DND-41 (cell line): ENCODE measurements around the gene BCL2L1.

ENCODE experiments used
- EZH2 ChIP-seq: IDR thresholded peaks from 3 replicates; pipeline ENCODE4 v1.6.1; 2012; ENCODE audit warnings: borderline replicate concordance, low read depth, mild to moderate bottlenecking, moderate library complexity, low read length, inconsistent platforms; ENCODE audit not compliant: severe bottlenecking
- TF ChIP-seq, protein P1 (sequence below): IDR thresholded peaks from 2 replicates; pipeline ENCODE4 v1.5.1; 2012; ENCODE audit warnings: borderline replicate concordance, low read length, moderate library complexity, mild to moderate bottlenecking; ENCODE audit not compliant: poor library complexity, severe bottlenecking; ENCODE audit errors: extremely low read depth

DNA sequence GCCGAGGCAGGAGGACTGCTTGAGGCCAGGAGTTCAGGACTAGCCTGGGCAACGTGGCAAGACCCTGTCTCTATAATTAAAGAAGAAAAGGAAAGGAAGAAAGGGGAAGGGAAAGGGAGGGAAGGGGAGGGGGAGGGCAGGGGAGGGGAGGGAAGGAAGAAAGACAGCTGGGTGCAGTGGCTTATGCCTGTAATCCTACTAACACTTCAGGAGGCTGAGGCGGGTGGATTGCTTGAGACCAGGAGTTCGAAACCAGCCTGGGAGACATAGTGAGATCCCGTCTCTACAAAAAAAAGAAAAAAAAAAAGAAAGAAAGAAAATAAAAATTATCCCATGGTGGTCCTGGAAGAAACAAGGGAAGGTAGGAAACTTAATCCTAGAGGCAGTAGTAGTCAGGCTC lies 33.5 kb downstream of the BCL2L1 start:
- no peak for TF ChIP-seq EZH2
- TF ChIP-seq, protein P1, sequence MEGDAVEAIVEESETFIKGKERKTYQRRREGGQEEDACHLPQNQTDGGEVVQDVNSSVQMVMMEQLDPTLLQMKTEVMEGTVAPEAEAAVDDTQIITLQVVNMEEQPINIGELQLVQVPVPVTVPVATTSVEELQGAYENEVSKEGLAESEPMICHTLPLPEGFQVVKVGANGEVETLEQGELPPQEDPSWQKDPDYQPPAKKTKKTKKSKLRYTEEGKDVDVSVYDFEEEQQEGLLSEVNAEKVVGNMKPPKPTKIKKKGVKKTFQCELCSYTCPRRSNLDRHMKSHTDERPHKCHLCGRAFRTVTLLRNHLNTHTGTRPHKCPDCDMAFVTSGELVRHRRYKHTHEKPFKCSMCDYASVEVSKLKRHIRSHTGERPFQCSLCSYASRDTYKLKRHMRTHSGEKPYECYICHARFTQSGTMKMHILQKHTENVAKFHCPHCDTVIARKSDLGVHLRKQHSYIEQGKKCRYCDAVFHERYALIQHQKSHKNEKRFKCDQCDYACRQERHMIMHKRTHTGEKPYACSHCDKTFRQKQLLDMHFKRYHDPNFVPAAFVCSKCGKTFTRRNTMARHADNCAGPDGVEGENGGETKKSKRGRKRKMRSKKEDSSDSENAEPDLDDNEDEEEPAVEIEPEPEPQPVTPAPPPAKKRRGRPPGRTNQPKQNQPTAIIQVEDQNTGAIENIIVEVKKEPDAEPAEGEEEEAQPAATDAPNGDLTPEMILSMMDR: no peak
